Measurements from ENCODE around the gene TBC1D10A.

The TBC1D10A gene

GRCh38 chr22:30356449-30357235 lies 29.9 kb upstream of the TBC1D10A start, which contains the start of the genes CCDC157 and SF3A1 (continued):
- TF ChIP-seq ZNF324 (tag by site-specific recombination; IDR thresholded peaks at IDR 0.05) (peak; percentile 93; the same call in 1 of the 2 replicates), ZNF302 (tag by site-specific recombination; IDR thresholded peaks at IDR 0.05; ENCODE audit: low read depth) (no peak), ZNF621 (tag by site-specific recombination; IDR thresholded peaks at IDR 0.05) (no peak), GLIS1 (tag by site-specific recombination; IDR thresholded peaks at IDR 0.05) (no peak), ZNF677 (tag by site-specific recombination; IDR thresholded peaks at IDR 0.05) (no peak), PBX3 (CRISPR knock-in tag; IDR thresholded peaks at IDR 0.05) (no peak; the same call in none of the 2 replicates), ZNF791 (tag by site-specific recombination; IDR thresholded peaks at IDR 0.05) (no peak), SALL2 (tag by site-specific recombination; IDR thresholded peaks at IDR 0.05; ENCODE audit: borderline replicate concordance) (no peak), ZNF239 (tag by site-specific recombination; IDR thresholded peaks at IDR 0.05) (no peak), ZNF132 (tag by site-specific recombination; IDR thresholded peaks at IDR 0.05; ENCODE audit: borderline replicate concordance) (no peak), ZNF335 (tag by site-specific recombination; conservative IDR thresholded peaks at IDR 0.05) (peak; percentile 84), EGR2 (tag by site-specific recombination; IDR thresholded peaks at IDR 0.05; ENCODE audit: low read depth) (no peak), ZNF596 (tag by site-specific recombination; IDR thresholded peaks at IDR 0.05) (no peak), ZNF280D (tag by site-specific recombination; IDR thresholded peaks at IDR 0.05) (0 out of 2 replicates have a peak, but pooled peaks have one; percentile 30), TRIM28 (IDR thresholded peaks at IDR 0.05; ENCODE audit: borderline replicate concordance, low read length) (peak; percentile 38; the same call in 1 of the 2 replicates), MEIS1 (CRISPR knock-in tag; IDR thresholded peaks at IDR 0.05; ENCODE audit: borderline replicate concordance) (no peak), ZNF362 (tag by site-specific recombination; IDR thresholded peaks at IDR 0.05) (no peak), ZNF354C (tag by site-specific recombination; IDR thresholded peaks at IDR 0.05; ENCODE audit: borderline replicate concordance, low read depth) (no peak), ZNF692 (tag by site-specific recombination; IDR thresholded peaks at IDR 0.05) (peak; percentile 76), WT1 (tag by site-specific recombination; IDR thresholded peaks at IDR 0.05) (no peak), PRDM4 (tag by site-specific recombination; IDR thresholded peaks at IDR 0.05) (no peak), OSR2 (tag by site-specific recombination; IDR thresholded peaks at IDR 0.05) (0 out of 2 replicates have a peak, but pooled peaks have one; percentile 8), YY2 (tag by site-specific recombination; IDR thresholded peaks at IDR 0.05) (peak; percentile 90), ZNF654 (tag by site-specific recombination; IDR thresholded peaks at IDR 0.05; ENCODE audit: low read depth) (no peak), ZNF416 (tag by site-specific recombination; IDR thresholded peaks at IDR 0.05) (no peak), ZNF404 (tag by site-specific recombination; IDR thresholded peaks at IDR 0.05) (no peak), ZNF626 (tag by site-specific recombination; IDR thresholded peaks at IDR 0.05) (no peak), ZSCAN23 (tag by site-specific recombination; IDR thresholded peaks at IDR 0.05) (no peak), HOXD13 (CRISPR knock-in tag; IDR thresholded peaks at IDR 0.05; ENCODE audit: borderline replicate concordance) (no peak), ZNF202 (tag by site-specific recombination; IDR thresholded peaks at IDR 0.05; ENCODE audit: borderline replicate concordance) (no peak), ZNF19 (tag by site-specific recombination; IDR thresholded peaks at IDR 0.05; ENCODE audit: low read depth) (no peak)
